HG02884 (cell line): ENCODE data around the gene GFRA1.
"Not testable (repeated sequence)": the region's sequence is repeated elsewhere in the genome, so short reads cannot be mapped to it uniquely, and the experiment has no call there.

Experiments used
- ATAC-seq: cut with Tn5 transposase; IDR thresholded peaks from one replicate; pipeline ENCODE4 v1.9.1; 2021; ENCODE audit warnings: mild to moderate bottlenecking, moderate library complexity; ENCODE audit not compliant: unreplicated experiment

GFRA1 gene

DNA sequence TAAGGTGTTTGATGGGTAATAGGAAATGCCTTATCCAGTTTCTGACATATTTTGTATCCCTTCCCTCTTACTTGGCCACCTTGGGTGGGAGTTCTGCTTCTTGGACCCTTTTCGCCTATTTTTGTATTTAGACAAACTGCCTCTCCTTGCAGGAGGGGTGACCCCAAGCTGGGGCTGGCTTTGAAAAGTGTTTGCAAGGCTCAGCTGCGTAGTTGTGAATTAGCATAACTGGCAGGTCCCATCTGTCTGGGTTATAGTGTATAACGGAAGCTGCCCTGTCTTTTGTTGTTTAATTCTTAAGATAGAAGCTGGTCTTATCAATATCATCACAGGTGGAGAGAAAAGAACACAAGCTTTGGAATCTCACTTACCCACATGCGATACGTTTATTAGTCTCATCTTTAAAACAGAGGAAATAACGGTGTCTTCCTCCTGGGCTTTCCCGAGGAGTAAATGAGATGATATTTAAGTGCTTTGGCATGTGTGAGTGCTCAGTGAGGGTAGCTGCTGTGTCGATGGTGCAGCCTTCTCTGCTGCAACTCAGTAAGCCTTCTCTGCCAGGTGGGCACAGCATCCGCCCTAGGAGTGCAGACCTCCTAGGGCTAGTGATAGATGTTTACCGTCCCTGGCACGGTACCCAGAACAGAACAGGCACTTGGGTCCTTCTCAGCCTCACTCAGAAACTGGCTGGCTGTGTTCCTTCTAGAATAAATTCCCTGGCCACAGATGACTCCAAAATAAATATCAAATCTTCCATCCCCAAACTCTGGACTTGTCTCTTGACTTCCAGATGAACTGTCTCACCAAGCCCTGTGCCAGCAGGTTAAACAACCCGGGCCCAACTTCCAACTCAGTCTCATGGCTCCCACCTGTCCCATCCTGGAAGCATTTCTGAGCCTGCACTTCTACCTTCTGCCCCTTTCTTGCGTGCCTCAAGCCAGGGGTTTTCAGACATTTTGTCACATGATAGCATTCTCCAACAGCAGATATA, 227.3 kb downstream of the GFRA1 start:
- ATAC-seq: no peak

DNA sequence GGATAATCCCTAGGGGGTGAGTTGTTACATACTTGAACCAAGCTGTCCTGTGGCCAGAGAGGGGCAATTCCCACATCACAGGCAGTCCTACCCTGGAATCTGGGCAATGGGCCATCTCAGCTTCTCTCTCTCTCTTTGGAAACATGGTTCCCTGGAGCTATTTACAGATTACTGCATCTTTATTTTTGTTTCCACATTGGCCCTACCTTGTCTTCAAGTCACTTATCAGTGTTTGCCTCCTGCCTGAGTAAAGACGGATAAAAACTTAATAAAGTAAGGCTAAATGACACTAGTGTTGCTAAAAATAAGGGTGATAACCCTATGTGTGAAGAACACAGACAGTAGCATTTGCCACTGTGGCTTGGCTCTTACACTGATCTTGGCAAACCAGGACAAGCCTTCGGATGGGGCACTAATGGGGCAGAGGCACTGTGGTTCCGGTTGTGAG, 228.2 kb downstream of the GFRA1 start:
- no peak for ATAC-seq

DNA sequence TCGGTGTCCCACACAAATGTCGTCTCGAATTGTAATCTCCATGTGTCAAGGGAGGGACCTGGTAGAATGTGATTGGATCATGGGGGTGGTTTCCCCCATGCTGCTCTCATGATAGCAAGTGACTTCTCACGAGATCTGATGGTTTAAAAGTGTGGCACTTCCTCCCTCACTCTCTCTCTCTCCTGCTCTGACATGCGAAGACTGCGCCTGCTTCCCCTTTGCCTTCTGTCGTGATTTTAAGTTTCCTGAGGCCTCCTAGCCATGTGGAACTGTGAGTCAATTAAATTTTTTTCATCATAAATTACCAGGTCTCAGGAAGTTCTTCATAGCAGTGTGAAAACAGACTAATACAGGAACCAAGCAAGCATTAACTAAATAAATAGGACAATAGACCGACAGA, 229.1 kb downstream of the GFRA1 start:
- no peak for ATAC-seq

DNA sequence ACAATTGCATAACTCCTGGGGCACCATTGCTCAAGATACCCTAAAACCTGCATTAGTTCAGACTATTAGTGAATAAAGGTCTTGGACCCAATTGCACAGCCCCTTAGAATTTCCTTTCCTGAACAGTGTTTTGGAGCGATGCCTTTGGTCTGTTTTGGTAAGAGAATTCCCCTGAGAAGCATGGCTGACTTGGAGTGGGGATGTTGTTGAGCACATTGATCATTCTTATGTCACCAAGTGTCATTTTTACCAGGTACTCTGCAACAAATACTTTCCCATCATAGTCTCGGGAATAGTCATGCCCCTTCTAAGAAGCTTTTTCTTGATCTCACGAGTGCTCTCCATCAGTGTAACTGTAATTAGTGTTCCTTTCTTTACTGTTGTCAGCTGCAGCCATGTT, 229.7 kb downstream of the GFRA1 start:
- ATAC-seq: no peak

DNA sequence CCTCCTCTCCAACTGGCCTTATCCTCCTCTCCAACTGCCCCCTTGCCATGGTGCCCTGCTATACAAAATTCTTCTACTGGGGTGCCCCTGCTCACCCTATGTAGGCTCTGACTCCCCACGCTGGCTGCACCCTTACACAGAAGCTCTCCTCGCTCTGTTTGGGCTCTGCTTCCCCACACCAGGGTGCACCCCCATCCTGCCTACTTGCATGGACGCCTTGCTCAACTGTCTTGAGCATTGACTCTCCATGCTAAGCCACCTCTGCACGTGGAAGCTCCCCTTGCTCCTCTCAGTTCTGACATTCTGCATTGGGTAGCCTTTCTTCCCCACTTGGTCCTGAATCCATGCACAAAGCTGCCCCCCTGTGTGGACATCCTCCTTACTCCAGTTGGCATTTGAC, 231.1 kb downstream of the GFRA1 start:
- ATAC-seq: no peak

DNA sequence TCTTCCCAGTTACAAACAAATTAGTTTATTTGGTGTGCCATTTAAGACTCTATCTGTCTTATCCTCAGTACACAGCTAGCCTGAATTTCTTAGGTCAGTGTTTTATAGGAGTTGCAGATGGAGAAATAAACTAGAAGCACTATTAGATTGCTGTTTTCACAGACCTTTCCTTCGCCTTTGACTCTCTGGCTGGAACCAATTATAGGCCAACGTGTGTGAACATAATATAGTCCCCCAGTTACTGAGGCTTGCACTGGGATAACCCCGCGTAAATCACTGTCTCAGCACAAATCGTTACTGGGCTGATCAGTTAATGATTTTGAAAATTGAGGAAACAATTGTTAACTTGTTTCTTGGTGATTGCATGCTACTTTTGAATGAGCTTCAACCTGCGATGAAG, 233.4 kb downstream of the GFRA1 start:
- ATAC-seq: no peak

DNA sequence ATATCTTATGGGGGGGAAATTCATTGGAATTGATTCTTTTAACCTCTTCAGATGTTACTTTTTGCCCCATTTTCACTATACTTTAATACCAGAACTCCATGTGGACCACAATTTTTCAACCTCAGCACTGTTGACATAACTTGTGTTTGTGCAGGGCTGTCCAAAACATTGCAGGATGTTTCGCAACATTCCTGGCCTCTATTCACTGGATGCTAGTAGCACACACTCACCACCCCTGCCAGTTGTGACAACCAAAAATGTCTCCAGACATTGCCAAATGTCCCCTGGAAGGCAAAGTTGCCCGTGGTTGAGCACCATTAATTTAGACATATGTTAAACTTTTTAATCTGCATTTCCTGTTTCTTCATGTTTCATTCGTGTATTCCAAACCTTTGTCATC, 234.7 kb downstream of the GFRA1 start:
- no peak for ATAC-seq

DNA sequence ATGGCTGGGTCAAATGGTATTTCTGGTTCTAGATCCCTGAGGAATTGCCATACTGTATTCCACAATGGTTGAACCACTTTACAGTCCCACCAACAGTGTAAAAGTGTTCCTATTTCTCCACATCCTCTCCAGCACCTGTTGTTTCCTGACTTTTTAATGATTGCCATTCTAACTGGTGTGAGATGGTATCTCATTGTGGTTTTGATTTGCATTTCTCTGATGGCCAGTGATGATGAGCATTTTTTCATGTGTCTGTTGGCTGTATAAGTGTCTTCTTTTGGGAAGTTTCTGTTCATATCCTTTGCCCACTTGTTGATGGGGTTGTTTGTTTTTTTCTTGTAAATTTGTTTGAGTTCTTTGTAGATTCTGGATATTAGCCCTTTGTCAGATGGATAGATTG, 237.6 kb downstream of the GFRA1 start:
- not testable (repeated sequence) for ATAC-seq

DNA sequence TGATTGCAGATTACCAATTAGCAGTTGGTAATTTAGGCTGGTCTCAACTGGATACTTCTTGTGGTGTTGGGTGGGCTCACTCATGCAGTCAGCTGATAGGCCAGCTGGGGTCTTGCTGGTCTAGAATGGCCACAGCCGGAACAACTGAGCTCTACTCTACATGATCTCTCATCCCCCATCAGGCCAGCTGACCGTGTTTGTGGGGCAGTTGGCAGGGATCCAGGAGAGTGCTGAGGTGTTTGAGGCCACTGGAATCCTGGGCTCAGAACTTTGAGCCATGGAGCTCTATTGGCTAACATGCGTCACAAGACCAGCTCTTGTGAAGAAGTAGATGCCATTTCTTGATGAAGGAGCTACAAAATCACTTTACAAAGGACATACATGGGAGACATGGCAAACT, 242.4 kb downstream of the GFRA1 start:
- ATAC-seq: no peak

DNA sequence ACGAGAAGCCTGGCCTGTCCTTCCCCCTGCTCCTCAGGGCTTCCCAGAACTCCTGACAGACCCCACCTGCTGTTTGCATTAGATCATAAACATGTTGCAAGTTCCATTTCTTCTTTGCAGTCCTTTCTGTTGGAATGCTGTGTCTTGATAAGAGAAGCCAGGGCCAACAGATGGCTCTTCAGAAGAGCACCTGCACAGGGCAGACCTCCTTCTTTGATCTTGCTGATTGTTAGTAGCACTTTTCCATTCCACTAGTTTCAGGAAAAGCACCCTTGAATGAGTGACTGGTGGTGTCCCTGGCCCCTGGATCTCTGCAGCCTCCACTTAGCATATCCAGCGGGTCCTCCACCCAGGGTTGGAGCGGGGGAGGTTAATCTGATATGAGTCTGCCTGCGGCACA, 243.2 kb downstream of the GFRA1 start:
- ATAC-seq: no peak

DNA sequence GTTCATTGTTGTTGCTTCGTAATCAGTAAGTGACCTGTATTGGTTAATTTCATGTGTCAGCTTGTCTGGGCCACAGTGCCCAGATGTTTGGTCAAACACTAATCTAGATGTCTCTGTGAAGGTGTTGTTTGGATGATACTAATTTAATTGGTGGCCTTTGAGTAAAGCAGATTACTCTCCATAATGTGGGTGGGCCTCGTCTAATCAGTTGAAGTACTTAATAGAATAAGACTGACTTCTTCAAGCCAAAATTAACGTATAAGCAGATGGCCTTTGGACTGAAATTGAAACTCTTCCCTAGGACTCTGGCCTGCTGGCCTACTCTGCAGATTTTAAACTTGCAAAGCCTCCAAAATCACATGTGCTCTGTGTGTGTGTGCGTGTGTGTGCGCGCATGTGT, 245.7 kb downstream of the GFRA1 start:
- no peak for ATAC-seq

DNA sequence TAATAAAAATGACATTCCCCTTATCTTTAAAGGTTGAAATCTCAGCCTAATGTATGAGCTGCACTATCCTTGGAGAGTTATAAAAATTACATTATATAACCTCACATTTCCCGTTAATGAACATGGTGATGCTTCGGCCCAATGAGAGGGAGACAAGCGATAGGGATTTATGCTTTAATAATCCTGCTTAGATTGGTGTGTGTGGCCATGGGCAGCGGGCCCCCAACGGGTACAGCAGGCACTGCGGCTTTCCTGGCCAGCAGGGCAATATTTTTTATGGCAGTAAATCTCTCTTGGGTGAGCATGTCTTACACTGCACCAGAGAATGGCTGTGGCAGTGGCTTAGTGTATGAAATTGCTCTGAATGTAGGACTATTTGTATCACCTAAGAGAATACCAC, 246.3 kb downstream of the GFRA1 start:
- ATAC-seq: no peak

DNA sequence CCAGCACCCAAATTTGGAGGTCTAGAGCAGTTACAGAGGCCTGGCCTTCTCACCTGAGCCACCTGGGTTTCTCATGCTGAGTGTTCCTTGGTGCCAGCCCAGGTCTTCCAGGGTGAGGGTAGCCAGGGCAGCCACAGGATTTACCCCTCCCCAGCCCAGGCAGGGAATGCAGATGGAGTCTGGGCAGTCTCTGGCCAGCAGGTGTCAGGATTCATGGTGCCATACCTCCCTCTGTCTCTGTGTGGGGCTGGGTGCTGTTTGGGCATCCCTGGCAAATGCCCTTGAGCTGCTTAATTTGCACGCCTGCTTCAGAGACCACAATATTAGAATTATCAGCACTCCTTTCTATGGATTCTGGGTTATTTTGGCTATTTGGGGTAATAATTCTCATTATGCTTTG, 246.7 kb downstream of the GFRA1 start:
- ATAC-seq: no peak

DNA sequence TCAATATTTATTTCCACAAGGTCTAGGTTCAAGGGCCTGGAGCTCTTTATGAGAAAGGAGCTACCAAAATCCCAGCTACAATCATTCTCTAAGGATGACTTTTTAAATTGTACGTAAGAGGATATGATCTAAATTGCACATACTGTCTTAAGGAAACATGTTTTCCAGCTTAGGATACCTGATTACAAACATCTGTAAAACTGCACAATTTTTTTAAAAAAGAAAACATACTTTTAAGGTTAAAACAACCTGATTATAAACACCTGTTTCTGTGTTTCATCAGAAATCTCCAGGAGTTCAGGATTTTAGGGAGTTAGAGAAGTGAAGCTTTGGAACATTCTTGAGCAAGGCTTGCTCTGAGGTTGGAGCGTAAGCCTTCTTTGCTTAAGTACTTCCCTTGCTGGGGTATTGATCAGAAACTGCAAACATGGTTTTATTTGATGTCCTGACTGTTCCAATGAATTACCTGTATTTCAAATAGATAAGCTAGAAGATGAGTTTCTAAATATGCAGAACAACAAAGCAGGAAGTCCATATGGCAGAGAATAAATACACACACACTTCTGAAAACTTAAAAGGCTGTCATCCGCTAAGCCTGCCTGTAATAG, 248.6 kb downstream of the GFRA1 start:
- ATAC-seq: no peak

DNA sequence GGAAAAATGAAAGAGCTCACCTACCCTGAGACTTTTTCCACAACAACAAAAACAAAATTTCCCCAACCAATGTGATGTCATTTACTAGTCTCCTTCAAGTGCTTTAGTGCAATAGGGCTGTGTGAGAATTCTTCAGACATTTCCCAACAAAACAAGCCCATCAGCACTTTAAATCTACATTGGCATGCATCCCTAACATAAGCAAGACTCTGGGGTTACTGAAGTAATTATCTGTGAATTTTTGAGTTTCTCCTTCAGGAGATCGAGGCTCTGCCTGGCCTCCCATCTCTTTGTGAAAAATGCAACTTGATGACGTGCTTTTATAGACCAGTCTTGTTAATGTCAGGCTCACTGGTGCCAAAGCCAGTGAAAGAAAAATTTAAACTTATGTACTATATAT, 255.6 kb downstream of the GFRA1 start:
- no peak for ATAC-seq

DNA sequence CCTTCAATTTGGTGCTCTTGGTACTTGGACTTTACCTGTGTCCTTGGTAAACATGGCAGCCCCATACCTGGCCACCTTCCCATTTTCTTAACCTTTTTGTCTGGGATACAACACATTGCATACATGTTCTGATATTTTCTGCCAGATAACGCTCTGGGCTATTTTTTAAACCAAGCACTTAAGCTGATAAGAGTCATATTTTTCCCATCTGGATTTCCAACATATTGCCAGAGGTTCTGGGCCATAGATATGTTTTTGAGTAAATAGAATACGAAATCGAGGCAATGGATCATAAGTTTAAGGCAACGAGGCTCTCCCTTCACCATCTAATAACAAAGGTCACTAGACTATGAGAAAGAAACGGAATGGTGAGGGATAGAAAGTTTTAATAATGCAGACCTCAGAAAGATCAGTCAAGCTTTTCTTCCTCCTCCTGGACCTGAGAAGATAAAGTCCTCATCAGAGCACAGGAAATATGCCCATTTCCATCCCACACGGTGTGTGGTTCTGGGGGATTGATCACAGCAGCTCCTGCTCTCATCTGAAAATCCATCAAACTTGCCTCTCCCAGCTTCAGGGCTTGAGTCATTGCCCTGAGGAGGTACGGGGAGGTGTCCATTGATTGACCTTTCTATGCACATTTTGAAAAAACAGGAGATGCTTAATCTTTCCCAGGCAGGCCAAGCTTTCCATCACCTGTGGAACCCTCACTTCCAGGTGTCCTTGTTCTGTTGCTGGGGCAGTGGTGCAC, 257.2 kb downstream of the GFRA1 start:
- ATAC-seq: no peak

DNA sequence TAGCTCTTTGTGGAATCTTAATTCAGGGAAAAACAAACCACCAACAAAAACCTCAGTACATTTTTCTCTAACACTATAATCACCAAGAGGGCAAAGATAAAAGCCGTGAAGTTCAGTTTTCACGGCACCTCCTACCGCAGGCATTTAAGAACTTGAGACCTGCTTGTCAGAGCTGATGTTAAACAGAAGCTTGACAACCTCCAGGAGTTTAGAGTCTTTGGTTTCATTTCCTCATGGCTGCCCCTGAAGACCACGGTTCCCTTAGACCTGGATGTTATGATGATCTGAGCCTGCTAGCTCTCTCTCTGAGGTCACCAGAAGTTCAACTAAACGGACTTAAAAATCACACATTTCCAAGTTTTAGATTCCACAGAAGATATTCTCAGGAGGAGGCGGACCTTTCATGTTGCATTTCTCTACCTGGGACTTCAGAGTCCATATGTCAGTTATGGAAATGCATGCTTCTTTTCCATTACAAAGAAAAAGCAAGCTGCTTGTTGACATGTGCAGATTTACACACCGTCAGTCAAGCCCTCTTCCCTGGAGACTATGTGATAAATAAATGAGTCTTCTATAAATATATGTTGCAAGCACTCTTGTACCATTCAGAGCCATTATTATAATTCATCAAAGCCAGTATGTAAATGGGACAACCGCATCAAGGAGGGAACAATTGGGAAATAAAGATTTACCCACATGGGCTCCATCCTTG, 258.0 kb downstream of the GFRA1 start:
- no peak for ATAC-seq

DNA sequence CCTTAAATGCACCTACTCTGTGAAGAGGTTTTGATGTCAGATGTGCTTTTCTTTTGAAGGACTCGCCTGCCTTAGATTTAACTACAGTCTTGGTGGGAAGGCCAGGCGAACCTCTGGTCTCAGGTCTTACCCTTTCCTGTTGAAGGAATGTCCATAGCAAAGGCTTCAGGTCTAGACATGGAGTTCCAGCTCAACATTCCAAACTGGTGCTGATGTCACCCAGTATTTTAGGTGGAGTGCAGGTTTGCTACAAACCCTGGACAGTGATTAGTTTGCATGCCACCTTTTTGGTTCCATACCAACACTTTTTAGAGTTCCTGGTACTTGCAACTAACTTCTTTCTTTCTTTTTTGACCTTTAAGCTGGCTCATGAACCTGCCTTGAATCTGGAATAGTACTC, 258.7 kb downstream of the GFRA1 start:
- no peak for ATAC-seq

DNA sequence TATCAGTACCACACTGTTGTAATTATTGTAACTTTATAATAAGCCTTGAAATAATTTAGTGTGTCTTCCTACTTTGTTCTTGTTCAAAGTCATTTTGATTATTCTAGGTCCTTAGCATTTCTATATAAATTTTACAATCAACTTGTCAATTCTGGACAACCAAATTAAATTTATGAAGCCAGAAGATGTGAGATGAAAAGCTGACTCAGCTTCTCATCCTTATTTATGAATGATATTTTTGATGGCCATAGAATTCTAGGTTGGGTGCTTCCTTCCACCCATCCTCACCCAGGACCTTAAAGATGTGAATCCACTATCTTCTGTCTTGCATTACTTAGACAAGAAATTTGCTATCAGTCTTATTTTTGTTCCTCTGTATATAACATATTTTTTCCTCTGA, 261.1 kb downstream of the GFRA1 start:
- ATAC-seq: no peak

DNA sequence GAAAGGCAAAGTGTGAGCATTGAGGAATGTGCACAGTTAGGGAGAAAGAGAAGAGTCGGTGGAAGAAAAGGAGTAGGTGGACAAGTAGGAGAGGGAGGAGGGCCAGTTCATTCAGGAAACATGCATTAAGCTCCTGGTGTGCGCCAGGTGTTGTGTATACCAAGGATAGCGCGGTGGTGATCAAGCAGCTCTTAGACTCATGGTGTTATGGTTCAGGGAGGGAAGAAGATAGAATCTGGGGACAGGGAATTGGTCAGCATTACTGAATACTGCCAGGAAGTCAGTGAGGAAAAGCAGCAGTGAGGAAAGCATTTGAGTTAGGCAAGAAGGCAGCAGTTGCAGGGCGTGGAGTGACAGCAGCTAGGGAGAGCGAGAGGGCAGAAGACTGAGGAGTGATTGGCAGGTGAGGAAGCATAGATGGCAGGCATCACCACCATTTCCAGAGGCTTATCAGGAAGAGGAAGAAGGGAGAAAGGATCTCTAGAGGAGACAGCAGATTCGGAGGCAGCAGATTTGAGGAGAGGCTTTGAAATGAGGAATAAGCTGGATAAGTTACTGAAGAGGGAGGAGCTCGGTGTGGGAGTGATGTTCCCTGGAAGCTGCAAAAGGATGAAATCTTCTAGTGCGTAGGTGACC, 265.6 kb downstream of the GFRA1 start:
- ATAC-seq: no peak
